GM12878 (cell line): ENCODE results near the gene TRABD.

ENCODE experiments used
- BHLHE40 ChIP-seq, 2 experiments: fragments of 450-650 bp in 1 of 2; IDR thresholded peaks; 2 replicates each; pipeline ENCODE4 v1.6.1; 2011 to 2017; ENCODE audit warnings: low read depth in 2 of 2, borderline replicate concordance in 1 of 2, improper control_type of control experiment in 1 of 2, low read length in 1 of 2, mild to moderate bottlenecking in 1 of 2
- EZH2 ChIP-seq: IDR thresholded peaks from 2 replicates; pipeline ENCODE4 v1.6.1; 2012; ENCODE audit warnings: low read depth, mild to moderate bottlenecking, control low read depth, inconsistent platforms, low read length, borderline replicate concordance; ENCODE audit not compliant: control insufficient read depth
- POLR2AphosphoS5 ChIP-seq: IDR thresholded peaks from 2 replicates; pipeline ENCODE4 v1.6.1; 2011; ENCODE audit warnings: mild to moderate bottlenecking, low read length, inconsistent platforms
- TAF1 ChIP-seq: IDR thresholded peaks from 2 replicates; pipeline ENCODE4 v1.6.1; 2011; ENCODE audit warnings: mild to moderate bottlenecking, low read depth, low read length, borderline replicate concordance
- TARDBP ChIP-seq: IDR thresholded peaks from 2 replicates; pipeline ENCODE4 v1.6.1; 2016; ENCODE audit warnings: borderline replicate concordance
- ZNF274 ChIP-seq: IDR thresholded peaks from one replicate; pipeline ENCODE4 v1.8.0; 2011; ENCODE audit not compliant: insufficient read length, insufficient read depth
- TF ChIP-seq, protein P1 (sequence below), 3 experiments: IDR thresholded peaks in 2 of 3; conservative IDR thresholded peaks in 1 of 3; 2 replicates each; pipeline ENCODE4 v1.5.1; 2011; ENCODE audit warnings: low read depth in 3 of 3, low read length in 3 of 3, mild to moderate bottlenecking in 3 of 3, control low read depth in 2 of 3, moderate library complexity in 2 of 3, inconsistent platforms in 1 of 3, mixed read lengths in 1 of 3; ENCODE audit not compliant: control insufficient read depth in 2 of 3, insufficient read depth in 1 of 3; ENCODE audit errors: extremely low read depth in 1 of 3

GRCh38 chr22:50175191-50175461, 10.6 kb upstream of the TRABD start:
- TF ChIP-seq EZH2 (no peak), TARDBP (no peak), BHLHE40 (IDR thresholded peaks at IDR 0.05; ENCODE audit: borderline replicate concordance in 1 of 2, low read depth in 2 of 2, low read length in 1 of 2) (no peak), POLR2AphosphoS5 (no peak), ZNF274 (no peak), TAF1 (no peak)
- TF ChIP-seq, protein P1, sequence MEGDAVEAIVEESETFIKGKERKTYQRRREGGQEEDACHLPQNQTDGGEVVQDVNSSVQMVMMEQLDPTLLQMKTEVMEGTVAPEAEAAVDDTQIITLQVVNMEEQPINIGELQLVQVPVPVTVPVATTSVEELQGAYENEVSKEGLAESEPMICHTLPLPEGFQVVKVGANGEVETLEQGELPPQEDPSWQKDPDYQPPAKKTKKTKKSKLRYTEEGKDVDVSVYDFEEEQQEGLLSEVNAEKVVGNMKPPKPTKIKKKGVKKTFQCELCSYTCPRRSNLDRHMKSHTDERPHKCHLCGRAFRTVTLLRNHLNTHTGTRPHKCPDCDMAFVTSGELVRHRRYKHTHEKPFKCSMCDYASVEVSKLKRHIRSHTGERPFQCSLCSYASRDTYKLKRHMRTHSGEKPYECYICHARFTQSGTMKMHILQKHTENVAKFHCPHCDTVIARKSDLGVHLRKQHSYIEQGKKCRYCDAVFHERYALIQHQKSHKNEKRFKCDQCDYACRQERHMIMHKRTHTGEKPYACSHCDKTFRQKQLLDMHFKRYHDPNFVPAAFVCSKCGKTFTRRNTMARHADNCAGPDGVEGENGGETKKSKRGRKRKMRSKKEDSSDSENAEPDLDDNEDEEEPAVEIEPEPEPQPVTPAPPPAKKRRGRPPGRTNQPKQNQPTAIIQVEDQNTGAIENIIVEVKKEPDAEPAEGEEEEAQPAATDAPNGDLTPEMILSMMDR (IDR thresholded peaks at IDR 0.05 in 2 of 3, conservative IDR thresholded peaks at IDR 0.05 in 1 of 3; ENCODE audit: control insufficient read depth in 2 of 3, extremely low read depth in 1 of 3, insufficient read depth in 1 of 3, low read depth in 3 of 3, low read length in 3 of 3), result no peak
